Transverse colon (tissue), 4 donors: ENCODE results near the gene DOC2B. TPM values are rescaled to one million over a fixed set of nuclear protein-coding genes. Genes with fewer than 3 reads are reported as not detected.
"Not testable (repeated sequence)": the region's sequence is repeated elsewhere in the genome, so short reads cannot be mapped to it uniquely, and the experiment has no call there.

Experiments
- DNase-seq: peaks from one replicate; pipeline ENCODE4 v3.0.0-alpha.2; 2019
- H3K27ac ChIP-seq, 4 donors: fragments of 200-600 bp; sonication (generic); 2 replicates each; pipeline ENCODE4 v1.5.1; 2016 to 2018; ENCODE audit warnings: inconsistent platforms in 4 of 4
- H3K27me3 ChIP-seq: fragments of 200-600 bp; sonication (generic); 2 replicates; pipeline ENCODE4 v1.5.1; 2017; ENCODE audit warnings: inconsistent platforms
- H3K36me3 ChIP-seq, 4 donors: fragments of 200-600 bp; sonication (generic); 2 replicates each; pipeline ENCODE4 v1.5.1; 2017 to 2019; ENCODE audit warnings: inconsistent platforms in 4 of 4
- H3K4me1 ChIP-seq, 4 donors: fragments of 200-600 bp; sonication (generic); 2 replicates each; pipeline ENCODE4 v1.5.1; 2017 to 2020; ENCODE audit warnings: inconsistent platforms in 4 of 4
- H3K4me3 ChIP-seq, 4 donors: fragments of 200-600 bp; sonication (generic); 1 replicate in 1 of 4; 2 replicates in 3 of 4; pipeline versions ENCODE4 v1.5.1 to v1.6.1; 2017 to 2019; ENCODE audit warnings: inconsistent platforms in 4 of 4
- H3K9me3 ChIP-seq, 2 donors: fragments of 200-600 bp; sonication (generic); 2 replicates each; pipeline ENCODE4 v1.5.1; 2017 to 2019; ENCODE audit warnings: inconsistent platforms in 2 of 2
- CTCF ChIP-seq, 5 experiments: fragments of 200-600 bp in 3 of 5; fragments of 450-650 bp in 2 of 5; sonication (generic) in 3 of 5; IDR thresholded peaks; 1 replicate in 2 of 5; 2 replicates in 3 of 5; pipeline ENCODE4 v1.5.1; 2016 to 2017; ENCODE audit warnings: antibody characterized with exemption in 5 of 5, inconsistent platforms in 3 of 5, mild to moderate bottlenecking in 2 of 5, moderate library complexity in 1 of 5
- WGBS, 2 donors: methylation state at CpG; one replicate each; pipeline ENCODE4 v1.1.5; 2018; ENCODE audit warnings: low coverage in 1 of 2; 5-methylcytosine and 5-hydroxymethylcytosine counted together
- in situ Hi-C, 4 donors: fragments of 200-750 bp; cut with MboI; loops; one replicate each; pipeline versions ENCODE4 v1.15.0 to v1.15.1; 2017; ENCODE audit warnings: low sequenced_read_pairs in 3 of 4, low pct_ligation_motif_present in 1 of 4, low pct_unique_long_range_greater_than_20kb in 1 of 4
- intact Hi-C: fragments of 100-400 bp; cut with DNase I; formaldehyde crosslinking; loops from one replicate; pipeline ENCODE4 v1.15.1; 2023; ENCODE audit warnings: low total_unique reads
- total RNA-seq, 4 donors: library from RNA; depleted of rRNA; stranded (reverse); fragments of >200 nt; gene quantifications; one replicate each; pipeline ENCODE4 v1.1.0, GENCODE V29; 2016

DOC2B gene
- total RNA-seq, 4 donors from 2014 or later = 1.8 to 11.6 (median 2.6) TPM

- in situ Hi-C loops, DNase-seq, intact Hi-C loops, H3K4me1 ChIP-seq, H3K9me3 ChIP-seq, H3K27ac ChIP-seq, H3K27me3 ChIP-seq, H3K4me3 ChIP-seq, H3K36me3 ChIP-seq: not testable (repeated sequence)
- WGBS, 2 donors = no CpG with 5 or more reads among the region's 16 CpGs
Measured at GRCh38 chr17:137166-137807, 44.2 kb downstream of the DOC2B start, which contains the start of gene SCGB1C2. TSS of gene SCGB1C2 (plus strand) at chr17:137569. CDS start at chr17:137591, 22 bp downstream.

- DNase-seq = peak; percentile 83
- peak in 3 of 5 experiments; percentile 50 to 57 (median 51) for TF ChIP-seq CTCF (IDR thresholded peaks at IDR 0.05)
Measured at GRCh38 chr17:136531-136930, 44.9 kb downstream of the DOC2B start.

GRCh38 chr17:135895-136294 lies 45.6 kb downstream of the DOC2B start:
- H3K36me3 ChIP-seq, H3K4me3 ChIP-seq, H3K27ac ChIP-seq, H3K4me1 ChIP-seq, in situ Hi-C loops, H3K9me3 ChIP-seq, intact Hi-C loops, H3K27me3 ChIP-seq, DNase-seq: not testable (repeated sequence)
- no CpG with 5 or more reads among the region's 1 CpG for WGBS, 2 donors

More at GRCh38 chr17:136531-136930, 44.9 kb downstream of the DOC2B start:
- H3K4me1 ChIP-seq, H3K27ac ChIP-seq, H3K27me3 ChIP-seq, in situ Hi-C loops, intact Hi-C loops, H3K4me3 ChIP-seq, H3K36me3 ChIP-seq, H3K9me3 ChIP-seq: not testable (repeated sequence)
- 6% methylated on average over 3 of the region's 4 CpGs; no CpG with 5 or more reads in 1 of the 2 donors for WGBS, 2 donors

- H3K27ac ChIP-seq, H3K9me3 ChIP-seq, H3K27me3 ChIP-seq, H3K36me3 ChIP-seq, DNase-seq, H3K4me1 ChIP-seq, in situ Hi-C loops, H3K4me3 ChIP-seq, intact Hi-C loops: not testable (repeated sequence)
- WGBS, 2 donors = 83 to 91% methylated on average over 5 to 6 of the region's 6 CpGs
Measured at GRCh38 chr17:135022-135421, 46.4 kb downstream of the DOC2B start.

- in situ Hi-C loops = not testable (repeated sequence)
Measured at GRCh38 chr17:134332-134785, 47.1 kb downstream of the DOC2B start.

GRCh38 chr17:133932-134331 lies 47.5 kb downstream of the DOC2B start:
- 100% methylated on average over 5 of the region's 40 CpGs; no CpG with 5 or more reads in 1 of the 2 donors for WGBS, 2 donors
- in situ Hi-C loops, H3K27me3 ChIP-seq, H3K4me1 ChIP-seq, H3K27ac ChIP-seq, intact Hi-C loops, H3K9me3 ChIP-seq, H3K36me3 ChIP-seq, H3K4me3 ChIP-seq, DNase-seq: not testable (repeated sequence)

More at GRCh38 chr17:134332-134785, 47.1 kb downstream of the DOC2B start:
- H3K27ac ChIP-seq, H3K4me1 ChIP-seq, DNase-seq, intact Hi-C loops, H3K4me3 ChIP-seq, H3K9me3 ChIP-seq, H3K27me3 ChIP-seq, H3K36me3 ChIP-seq: not testable (repeated sequence)
- WGBS, 2 donors = 70% methylated on average over 2 of the region's 25 CpGs; no CpG with 5 or more reads in 1 of the 2 donors
- TF ChIP-seq CTCF (IDR thresholded peaks at IDR 0.05) = peak in 1 of 5 experiments; percentile 4
